Measurements from ENCODE around the gene UQCC5.

UQCC5 gene

DNA sequence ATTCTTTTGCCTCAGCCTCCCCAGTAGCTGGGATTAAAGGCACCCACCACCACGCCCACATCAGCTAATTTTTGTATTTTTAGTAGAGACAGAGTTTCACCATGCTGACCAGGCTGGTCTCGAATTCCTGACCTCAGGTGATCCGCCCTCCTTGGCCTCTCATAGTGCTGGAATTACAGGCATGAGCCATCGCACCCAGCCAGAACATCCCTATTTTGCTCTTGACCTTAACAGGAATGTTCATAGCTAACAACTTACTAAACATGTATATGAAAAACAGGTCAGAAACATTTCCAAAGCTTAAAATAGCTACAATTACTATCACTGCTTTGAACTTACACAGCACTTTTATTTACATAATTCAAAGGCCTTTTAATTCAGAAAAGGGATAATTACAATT is 33.7 kb downstream of the UQCC5 start:
- H3K27me3 ChIP-seq (ENCODE audit: control insufficient read depth in 2 of 2, insufficient read depth in 2 of 2, low read length in 2 of 2): no peaks in the 10 kb centered on the region
- H3K36me3 ChIP-seq (ENCODE audit: control insufficient read depth in 2 of 2, insufficient read depth in 2 of 2, low read length in 2 of 2): peaks cover 15 to 16% of the 10 kb centered on the region in 2 donors
- no peaks in the 10 kb centered on the region for H3K4me1 ChIP-seq (ENCODE audit: control insufficient read depth in 2 of 2, insufficient read depth in 2 of 2, low read length in 2 of 2)
- H3K27ac ChIP-seq (ENCODE audit: low read depth in 2 of 2, low read length in 2 of 2): no peak overlapping the region
- no peak overlapping the region for H3K4me3 ChIP-seq (ENCODE audit: low read length in 2 of 2)
- no peak overlapping the region for H3K9ac ChIP-seq (ENCODE audit: low read depth in 1 of 2, low read length in 2 of 2)
- no peaks in the 10 kb centered on the region for H3K9me3 ChIP-seq (ENCODE audit: control insufficient read depth in 2 of 2, low read length in 2 of 2)

DNA sequence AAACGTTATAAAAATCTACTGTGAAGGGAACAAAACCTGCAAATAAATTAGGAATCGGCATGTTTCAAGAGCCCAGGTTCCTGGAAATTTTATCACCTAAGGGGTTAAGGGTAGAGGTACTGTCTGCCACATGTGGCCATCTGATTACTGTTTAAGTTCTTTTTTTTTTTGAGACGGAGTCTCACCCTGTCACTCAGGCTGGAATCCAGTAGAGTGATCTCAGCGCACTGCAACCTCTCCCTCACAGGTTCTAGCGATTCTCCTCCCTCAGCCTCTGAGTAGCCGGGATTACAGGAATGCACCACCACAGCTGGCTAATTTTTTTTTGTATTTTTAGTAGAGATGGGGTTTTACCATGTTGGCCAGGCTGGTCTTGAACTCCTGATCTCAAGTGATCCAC is 35.8 kb downstream of the UQCC5 start:
- Histone ChIP-seq H3K9ac (ENCODE audit: low read depth in 1 of 2, low read length in 2 of 2) (no peak overlapping the region), H3K27ac (ENCODE audit: low read depth in 2 of 2, low read length in 2 of 2) (no peak overlapping the region), H3K4me1 (ENCODE audit: control insufficient read depth in 2 of 2, insufficient read depth in 2 of 2, low read length in 2 of 2) (no peaks in the 10 kb centered on the region), H3K27me3 (ENCODE audit: control insufficient read depth in 2 of 2, insufficient read depth in 2 of 2, low read length in 2 of 2) (no peaks in the 10 kb centered on the region), H3K9me3 (ENCODE audit: control insufficient read depth in 2 of 2, low read length in 2 of 2) (no peaks in the 10 kb centered on the region), H3K36me3 (ENCODE audit: control insufficient read depth in 2 of 2, insufficient read depth in 2 of 2, low read length in 2 of 2) (peaks cover 7 to 14% of the 10 kb centered on the region in 2 donors), H3K4me3 (ENCODE audit: low read length in 2 of 2) (no peak overlapping the region)

DNA sequence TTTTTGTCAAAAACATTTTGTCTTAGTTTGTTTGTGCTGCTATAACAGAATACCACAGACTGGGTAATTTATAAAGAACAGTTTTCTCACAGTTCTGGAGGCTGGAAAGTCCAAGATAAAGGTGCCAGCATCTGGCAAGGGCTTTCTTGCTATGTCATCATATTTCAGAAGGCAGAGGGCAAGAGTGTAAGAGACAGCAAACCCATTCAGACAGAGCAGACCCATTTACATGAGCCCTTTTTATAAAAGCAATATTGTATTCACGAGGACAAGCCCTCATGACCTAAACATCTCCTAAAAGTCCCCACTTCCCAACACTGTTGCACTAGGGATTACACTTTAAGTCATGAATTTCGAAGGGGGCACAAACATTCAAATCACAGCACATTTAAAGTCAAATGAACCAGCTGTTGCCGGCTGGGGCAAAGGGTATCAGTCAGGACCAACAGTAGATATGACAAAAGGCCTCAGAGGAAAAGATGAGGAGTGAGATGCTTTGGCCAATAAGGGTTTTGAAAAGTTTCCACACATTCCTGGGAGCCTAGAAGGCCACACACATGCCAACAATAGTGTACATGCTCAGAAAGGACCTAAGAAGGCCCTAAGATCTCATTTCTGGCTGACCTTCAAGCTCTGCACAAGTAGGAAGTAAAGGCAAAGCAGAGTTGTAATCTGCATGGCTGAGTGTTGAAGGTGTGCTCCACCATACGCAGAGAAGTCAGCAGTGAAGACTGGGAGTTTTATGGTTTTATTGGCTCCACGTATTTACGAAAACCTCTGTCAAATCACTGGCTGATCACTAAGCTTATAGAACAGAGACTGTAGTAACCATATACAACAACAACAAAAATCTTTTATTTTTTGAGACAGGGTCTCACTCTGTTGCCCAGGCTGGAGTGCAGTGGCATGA is 37.9 kb downstream of the UQCC5 start:
- Histone ChIP-seq H3K9me3 (ENCODE audit: control insufficient read depth in 2 of 2, low read length in 2 of 2) (no peaks in the 10 kb centered on the region), H3K4me1 (ENCODE audit: control insufficient read depth in 2 of 2, insufficient read depth in 2 of 2, low read length in 2 of 2) (no peaks in the 10 kb centered on the region), H3K27ac (ENCODE audit: low read depth in 2 of 2, low read length in 2 of 2) (no peak overlapping the region), H3K27me3 (ENCODE audit: control insufficient read depth in 2 of 2, insufficient read depth in 2 of 2, low read length in 2 of 2) (no peaks in the 10 kb centered on the region), H3K9ac (ENCODE audit: low read depth in 1 of 2, low read length in 2 of 2) (no peak overlapping the region), H3K36me3 (ENCODE audit: control insufficient read depth in 2 of 2, insufficient read depth in 2 of 2, low read length in 2 of 2) (peaks cover 24 to 30% of the 10 kb centered on the region in 2 donors), H3K4me3 (ENCODE audit: low read length in 2 of 2) (no peak overlapping the region)

Measured in mucosa of rectum (tissue), 2 donors.